ENCODE results near the gene NELFCD.

- TF ChIP-seq EZH2 (IDR thresholded peaks at IDR 0.05; ENCODE audit: low read length, unreplicated experiment) (no peak), CTCF (conservative IDR thresholded peaks at IDR 0.05; ENCODE audit: low read depth, low read length) (no peak)
Observed at GRCh38 chr20:58938078-58938477, 43.0 kb upstream of the NELFCD start.

All from PC-3 (cell line).